ENCODE results near the gene DESI2.

Gene DESI2

GRCh38 chr1:244652623-244653438, at the start of gene DESI2:
TSS of gene DESI2 (plus strand) at chr1:244653126. CDS start at chr1:244653314, 188 bp downstream.
- DNase-seq (ENCODE audit: low read depth, low spot score), result peak; percentile 99

GRCh38 chr1:244603498-244603897, 49.4 kb upstream of the DESI2 start:
- DNase-seq (ENCODE audit: low read depth, low spot score), result no peak

GRCh38 chr1:244605835-244606370, 47.0 kb upstream of the DESI2 start:
- no peak for DNase-seq (ENCODE audit: low read depth, low spot score)

GRCh38 chr1:244614113-244614836, 38.7 kb upstream of the DESI2 start:
- DNase-seq (ENCODE audit: low read depth, low spot score), result no peak

DNA sequence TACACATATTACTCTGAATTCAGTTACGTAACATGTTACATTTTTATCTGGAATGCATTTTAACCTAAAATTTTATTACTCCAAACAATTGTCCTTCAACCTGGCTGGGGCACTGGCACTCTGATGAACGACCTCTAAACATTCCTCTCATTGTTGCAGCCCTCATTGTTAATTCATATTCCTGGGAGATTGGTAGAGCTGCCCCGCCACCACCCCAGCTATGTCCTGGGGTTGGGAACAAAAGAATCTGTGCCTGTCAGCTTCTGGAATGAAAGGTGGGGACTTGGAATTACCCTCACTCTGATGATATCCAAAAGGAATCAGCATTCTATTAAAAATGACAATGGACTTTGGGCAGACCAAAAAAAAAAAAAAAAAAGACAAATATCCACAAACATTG, 38.0 kb upstream of the DESI2 start:
- DNase-seq (ENCODE audit: low read depth, low spot score), result no peak

GRCh38 chr1:244615301-244615700, 37.6 kb upstream of the DESI2 start:
- DNase-seq (ENCODE audit: low read depth, low spot score), result no peak

DNA sequence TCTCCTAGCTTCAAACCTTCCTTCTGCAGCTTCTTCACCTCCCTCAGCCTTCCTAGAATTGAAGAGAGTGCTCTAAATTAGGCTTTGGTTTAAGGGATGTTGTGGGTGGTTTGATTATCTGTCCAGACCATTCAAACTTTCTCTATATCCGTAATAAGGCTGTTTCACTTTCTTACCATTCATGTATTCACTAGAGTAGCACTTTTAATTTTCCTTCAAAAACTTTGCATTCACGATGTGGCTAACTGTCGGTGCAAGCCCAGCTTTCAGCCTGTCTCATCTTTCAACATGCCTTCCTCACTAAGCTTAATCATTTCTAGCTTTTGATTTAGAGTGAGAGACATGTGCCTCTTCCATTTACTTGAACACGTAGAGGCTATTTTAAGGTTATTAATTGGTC, 26.2 kb upstream of the DESI2 start:
- DNase-seq (ENCODE audit: low read depth, low spot score), result no peak

GRCh38 chr1:244628789-244629188, 24.1 kb upstream of the DESI2 start:
- DNase-seq (ENCODE audit: low read depth, low spot score), result no peak

GRCh38 chr1:244633140-244633539, 19.8 kb upstream of the DESI2 start:
- no peak for DNase-seq (ENCODE audit: low read depth, low spot score)

GRCh38 chr1:244634546-244634945, 18.4 kb upstream of the DESI2 start:
- no peak for DNase-seq (ENCODE audit: low read depth, low spot score)

GRCh38 chr1:244636488-244637259, 16.3 kb upstream of the DESI2 start:
- no peak for DNase-seq (ENCODE audit: low read depth, low spot score)

DNA sequence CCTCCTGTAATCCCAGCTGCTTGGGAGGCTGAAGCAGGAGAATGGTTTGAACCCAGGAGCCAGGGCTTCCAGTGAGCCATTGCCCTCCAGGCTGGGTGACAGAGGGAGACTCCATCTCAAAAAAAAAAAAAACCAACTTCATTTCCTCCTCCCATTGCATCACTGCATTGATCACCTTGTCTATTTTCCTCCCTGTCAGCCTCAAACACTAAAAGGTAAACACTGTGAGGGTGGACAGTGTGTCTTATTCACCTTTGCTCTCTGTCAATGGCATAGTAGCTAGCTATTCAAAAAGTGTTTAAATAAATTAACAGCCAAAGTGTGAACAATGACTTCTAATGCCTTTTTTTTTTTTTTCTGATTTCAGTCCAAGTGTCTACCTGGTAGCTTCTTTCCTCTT, 13.4 kb upstream of the DESI2 start:
- DNase-seq (ENCODE audit: low read depth, low spot score), result no peak

GRCh38 chr1:244640917-244641316, 12.0 kb upstream of the DESI2 start:
- no peak for DNase-seq (ENCODE audit: low read depth, low spot score)

- no peak for DNase-seq (ENCODE audit: low read depth, low spot score)
These were observed 10.4 kb upstream of the DESI2 start for GRCh38 chr1:244642526-244642925.

DNA sequence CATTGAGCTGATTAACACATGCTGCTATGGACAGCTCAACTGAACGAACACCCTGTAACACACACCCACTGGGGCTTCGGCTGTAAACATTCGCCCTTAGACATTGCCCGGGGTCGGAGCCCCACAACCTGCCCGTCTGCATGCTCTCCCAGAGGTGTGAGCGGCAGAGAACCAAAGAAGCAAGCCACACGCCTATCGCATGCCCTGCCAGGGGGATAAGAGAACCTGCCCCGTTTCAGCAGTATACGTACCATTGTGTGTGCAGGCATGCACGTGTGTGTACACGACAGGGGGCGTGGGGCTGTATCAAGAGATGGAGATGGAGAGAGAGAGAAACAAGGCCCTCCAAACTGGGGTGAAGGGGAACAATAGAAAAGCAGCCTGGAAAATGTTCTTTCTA, 9.9 kb upstream of the DESI2 start:
- DNase-seq (ENCODE audit: low read depth, low spot score), result no peak

GRCh38 chr1:244645414-244645813, 7.5 kb upstream of the DESI2 start:
- no peak for DNase-seq (ENCODE audit: low read depth, low spot score)

- no peak for DNase-seq (ENCODE audit: low read depth, low spot score)
These were observed 7.0 kb upstream of the DESI2 start for GRCh38 chr1:244645890-244646289.

DNA sequence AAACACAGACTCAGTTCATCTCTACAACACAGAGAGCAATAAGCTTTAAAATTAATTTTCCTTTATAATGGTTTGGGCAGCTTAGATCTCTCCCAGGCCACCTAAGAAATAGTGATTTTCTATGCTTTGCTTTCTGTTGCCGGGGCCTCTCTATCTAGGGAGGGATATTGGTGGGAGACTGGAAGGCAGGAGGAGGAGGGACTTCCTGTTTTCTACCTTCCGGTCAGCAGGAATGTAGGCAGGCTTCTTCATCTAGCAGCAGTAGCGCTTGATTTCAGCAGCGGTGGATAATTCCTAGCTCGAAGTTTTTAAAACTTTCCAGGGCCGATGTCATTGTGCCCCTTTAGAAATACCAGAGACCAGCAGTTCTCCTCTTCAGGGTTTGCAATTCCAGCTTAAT, 5.1 kb upstream of the DESI2 start:
- no peak for DNase-seq (ENCODE audit: low read depth, low spot score)

DNA sequence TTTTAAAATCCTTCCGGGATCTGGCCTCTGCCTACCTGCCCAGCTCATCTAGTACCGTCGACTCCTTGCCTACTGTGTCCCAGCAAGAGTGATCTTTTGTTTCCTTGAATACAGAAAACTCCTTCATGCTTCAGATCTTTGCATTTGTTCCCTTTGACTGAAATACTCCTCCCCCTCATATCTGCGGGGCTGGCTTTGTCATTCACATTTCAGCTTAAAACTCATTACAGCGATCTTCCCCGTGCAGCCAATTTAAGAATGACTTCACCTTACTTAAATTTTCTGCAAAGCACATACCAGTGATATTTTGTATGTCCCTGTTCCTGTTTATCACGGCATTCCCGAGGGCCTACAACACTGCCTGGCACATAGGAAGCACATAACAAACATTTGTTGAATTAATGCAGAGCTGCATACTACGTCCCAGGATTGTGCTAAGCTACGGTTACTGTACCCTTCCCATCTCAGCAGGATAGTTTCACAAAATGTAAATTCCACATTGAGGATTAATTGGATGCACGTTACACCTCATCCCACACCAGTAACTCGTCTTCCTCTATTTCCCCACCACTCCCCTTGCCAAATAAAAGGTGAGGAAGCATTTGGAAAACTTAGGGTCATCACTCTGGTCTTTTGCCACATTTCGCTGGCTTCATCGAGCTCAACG, 837 bp upstream of the DESI2 start:
- DNase-seq (ENCODE audit: low read depth, low spot score), result no peak

DNA sequence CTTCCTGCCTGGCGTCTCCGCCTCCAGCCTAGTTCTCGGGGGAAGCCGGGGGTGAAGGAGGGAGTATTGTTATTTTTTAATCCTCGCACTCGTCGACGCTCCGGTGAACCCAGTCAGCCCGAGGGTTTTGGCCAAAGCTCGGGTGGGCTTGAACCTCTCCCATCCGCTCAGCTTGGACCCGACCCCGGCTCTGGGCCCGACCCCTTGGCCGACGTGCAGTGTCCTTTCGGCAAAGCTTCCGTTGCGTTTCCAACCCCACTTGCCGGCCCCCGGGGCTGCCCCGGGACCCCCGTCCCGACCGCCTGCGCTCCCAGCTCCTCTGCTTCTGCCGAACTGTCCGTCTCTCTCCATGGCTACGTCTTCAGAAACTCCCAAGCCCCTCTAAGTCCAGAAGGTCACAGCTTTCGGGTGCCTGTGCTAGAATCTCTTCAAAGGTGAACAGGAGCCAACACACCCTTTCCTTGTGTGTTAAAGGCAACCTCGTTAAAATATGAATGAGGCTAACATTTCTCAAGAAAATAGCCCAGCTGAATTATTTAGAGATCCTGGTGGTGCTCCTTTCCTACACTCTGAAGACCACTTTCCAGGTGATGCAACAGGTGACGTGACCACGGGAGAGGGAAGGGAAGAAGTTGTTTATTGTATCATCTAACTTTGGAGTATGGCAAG, 647 bp downstream of the DESI2 start:
- DNase-seq (ENCODE audit: low read depth, low spot score), result no peak

Data from smooth muscle cell of the brain vasculature (primary cell).